A673 (cell line): ENCODE results near the gene ASIC3. TPM values are rescaled to one million over a fixed set of nuclear protein-coding genes. Genes with fewer than 3 reads are reported as not detected.

Experiments
- BruUV-seq: library from RNA; stranded (reverse); fragments of 400-500 nt; replicated peaks from 2 replicates; lab custom pipeline; 2021; lab: Mats Ljungman, UMichigan
- CTCF ChIA-PET: fragments of 300-600 bp; sonication (Branson Sonifier 250); formaldehyde crosslinking; loops from one replicate; lab custom pipeline; 2022; ENCODE audit warnings: antibody characterized with exemption; lab: Charles Lee
- POLR2A ChIA-PET: fragments of 300-600 bp; sonication (Branson Sonifier 250); formaldehyde crosslinking; loops from one replicate; lab custom pipeline; 2022; ENCODE audit warnings: antibody characterized with exemption; ENCODE audit not compliant: low non-redundant PET; lab: Charles Lee
- DNase-seq: peaks from one replicate; pipeline ENCODE4 v3.0.0-alpha.2; 2015; ENCODE audit warnings: low spot score
- H3K27ac ChIP-seq: fragments of 200-600 bp; sonication (generic); 2 replicates; pipeline ENCODE4 v1.5.1; 2016; ENCODE audit warnings: mixed run types, low read depth, mild to moderate bottlenecking, mixed read lengths, antibody characterized with exemption, low read length; ENCODE audit not compliant: poor library complexity, severe bottlenecking
- H3K27me3 ChIP-seq: fragments of 200-600 bp; sonication (generic); replicated peaks from 2 replicates; pipeline ENCODE4 v1.6.1; 2017; ENCODE audit warnings: mixed run types, low read depth, mild to moderate bottlenecking, mixed read lengths, antibody characterized with exemption, low read length; ENCODE audit not compliant: insufficient read depth, poor library complexity
- H3K36me3 ChIP-seq: fragments of 200-600 bp; sonication (generic); 2 replicates; pipeline ENCODE4 v1.6.1; 2016; ENCODE audit warnings: mixed run types, mild to moderate bottlenecking, mixed read lengths, antibody characterized with exemption, low read length; ENCODE audit not compliant: insufficient read depth, poor library complexity, severe bottlenecking
- H3K4me1 ChIP-seq: fragments of 200-600 bp; sonication (generic); 2 replicates; pipeline ENCODE4 v1.6.1; 2017; ENCODE audit warnings: mixed run types, mild to moderate bottlenecking, mixed read lengths, antibody characterized with exemption, low read length; ENCODE audit not compliant: insufficient read depth, poor library complexity, severe bottlenecking
- H3K4me3 ChIP-seq: fragments of 200-600 bp; sonication (generic); 2 replicates; pipeline ENCODE4 v1.5.1; 2016; ENCODE audit warnings: low read depth, mixed run types, mild to moderate bottlenecking, mixed read lengths, low read length; ENCODE audit not compliant: poor library complexity, severe bottlenecking
- H3K9me3 ChIP-seq: fragments of 200-600 bp; sonication (generic); 2 replicates; pipeline ENCODE4 v1.6.1; 2016; ENCODE audit warnings: mixed run types, low read depth, mild to moderate bottlenecking, mixed read lengths, antibody characterized with exemption, low read length; ENCODE audit not compliant: poor library complexity, severe bottlenecking
- EZH2 ChIP-seq: fragments of 200-600 bp; sonication (generic); IDR thresholded peaks from 2 replicates; pipeline ENCODE4 v1.6.1; 2017; ENCODE audit warnings: borderline replicate concordance, low read depth, mild to moderate bottlenecking, mixed read lengths, antibody characterized with exemption, low read length; ENCODE audit not compliant: poor library complexity, severe bottlenecking
- intact Hi-C: fragments of 100-400 bp; cut with micrococcal nuclease; formaldehyde crosslinking; loops from one replicate; pipeline ENCODE4 v1.10.0; 2022; ENCODE audit not compliant: unreplicated experiment
- total RNA-seq: library from RNA; stranded (reverse); gene quantifications from 2 replicates; pipeline ENCODE4 v1.2.3, GENCODE V29; 2021
- TF ChIP-seq, protein P1 (sequence below): fragments of 300-800, 200-600 bp; sonication (generic); conservative IDR thresholded peaks from 2 replicates; pipeline ENCODE4 v1.5.1; 2017; ENCODE audit warnings: low read depth, mild to moderate bottlenecking, antibody characterized with exemption, low read length, moderate library complexity, mixed read lengths

ASIC3 gene
- total RNA-seq, 1 experiment from 2014 or later = 4.5 TPM

DNA sequence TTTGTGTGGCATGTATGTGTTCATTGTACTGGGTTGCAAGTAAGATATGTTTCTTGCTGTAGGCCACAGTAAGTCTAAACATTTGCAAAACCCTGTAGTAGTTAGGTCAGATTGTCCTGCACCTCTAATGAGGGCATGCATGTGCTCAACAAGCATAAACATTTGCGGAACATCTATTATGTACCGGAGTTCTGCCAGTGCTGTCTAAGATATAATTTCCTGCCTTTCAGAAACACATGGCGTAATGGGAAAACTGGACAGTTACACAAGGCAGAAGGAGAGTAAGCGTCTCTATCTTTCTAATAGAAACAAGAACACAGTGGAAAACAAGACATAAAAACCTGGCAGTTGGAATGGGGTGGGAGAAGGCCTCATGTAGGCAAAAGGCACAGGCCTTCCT lies 17.3 kb upstream of the ASIC3 start:
- ChIA-PET CTCF (no interaction called here), POLR2A (no interaction called here)
- no peaks in the 10 kb centered on the region for H3K4me1 ChIP-seq
- TSS peak; percentile 17 for BruUV-seq
- intact Hi-C loops = no loop called here
- H3K27ac ChIP-seq = no peak overlapping the region
- no peak for TF ChIP-seq EZH2
- TF ChIP-seq, protein P1, sequence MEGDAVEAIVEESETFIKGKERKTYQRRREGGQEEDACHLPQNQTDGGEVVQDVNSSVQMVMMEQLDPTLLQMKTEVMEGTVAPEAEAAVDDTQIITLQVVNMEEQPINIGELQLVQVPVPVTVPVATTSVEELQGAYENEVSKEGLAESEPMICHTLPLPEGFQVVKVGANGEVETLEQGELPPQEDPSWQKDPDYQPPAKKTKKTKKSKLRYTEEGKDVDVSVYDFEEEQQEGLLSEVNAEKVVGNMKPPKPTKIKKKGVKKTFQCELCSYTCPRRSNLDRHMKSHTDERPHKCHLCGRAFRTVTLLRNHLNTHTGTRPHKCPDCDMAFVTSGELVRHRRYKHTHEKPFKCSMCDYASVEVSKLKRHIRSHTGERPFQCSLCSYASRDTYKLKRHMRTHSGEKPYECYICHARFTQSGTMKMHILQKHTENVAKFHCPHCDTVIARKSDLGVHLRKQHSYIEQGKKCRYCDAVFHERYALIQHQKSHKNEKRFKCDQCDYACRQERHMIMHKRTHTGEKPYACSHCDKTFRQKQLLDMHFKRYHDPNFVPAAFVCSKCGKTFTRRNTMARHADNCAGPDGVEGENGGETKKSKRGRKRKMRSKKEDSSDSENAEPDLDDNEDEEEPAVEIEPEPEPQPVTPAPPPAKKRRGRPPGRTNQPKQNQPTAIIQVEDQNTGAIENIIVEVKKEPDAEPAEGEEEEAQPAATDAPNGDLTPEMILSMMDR = no peak
- peaks cover 4% of the 10 kb centered on the region for H3K36me3 ChIP-seq
- no peak overlapping the region for H3K4me3 ChIP-seq
- H3K9me3 ChIP-seq = no peaks in the 10 kb centered on the region
- no peaks in the 10 kb centered on the region for H3K27me3 ChIP-seq
- DNase-seq = no peak

DNA sequence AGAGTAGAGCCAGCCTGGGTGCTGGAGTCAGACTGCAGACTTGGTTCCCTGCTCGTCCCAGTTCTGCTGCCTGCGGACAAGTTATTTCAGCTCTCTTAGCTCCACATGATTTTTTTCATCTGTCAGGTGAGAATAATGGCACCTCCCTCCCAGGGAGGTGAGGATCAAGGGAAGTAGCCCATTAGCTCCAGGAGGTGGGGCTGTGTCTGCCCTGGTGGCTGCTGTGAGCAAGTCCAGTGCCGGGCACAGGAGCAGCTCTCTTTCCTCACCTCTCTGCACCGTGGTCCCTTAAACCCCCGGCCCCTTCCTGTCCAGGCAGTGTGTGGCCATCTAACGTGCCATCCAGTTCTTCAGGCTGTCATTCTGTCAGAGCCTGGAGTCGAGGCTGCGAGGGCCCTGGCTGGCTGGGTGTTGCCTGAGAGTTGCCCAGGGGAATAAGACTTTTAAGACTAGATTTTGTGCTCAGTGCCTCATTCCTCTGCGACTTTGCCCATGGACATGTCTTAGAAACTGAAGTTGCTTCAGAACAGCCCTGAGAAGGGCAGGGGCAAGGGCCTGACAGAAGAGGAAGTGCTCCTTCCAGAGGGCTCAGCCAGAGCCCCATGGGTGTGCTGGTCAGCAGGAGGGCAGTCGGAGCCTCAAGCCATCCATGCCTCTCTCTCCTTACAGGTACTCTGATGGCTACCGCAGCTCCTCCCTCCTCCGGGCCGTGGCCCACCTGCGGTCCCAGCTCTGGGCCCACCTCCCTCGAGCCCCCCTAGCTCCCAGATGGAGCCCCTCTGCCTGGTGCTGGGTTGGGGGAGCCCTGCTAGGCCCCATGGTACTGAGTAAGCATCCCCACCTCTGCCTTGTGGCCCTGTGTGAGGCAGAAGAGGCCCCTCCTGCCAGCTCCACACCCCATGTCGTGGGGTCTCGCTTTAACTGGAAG lies 15.1 kb upstream of the ASIC3 start:
- intact Hi-C loops = no loop called here
- Histone ChIP-seq H3K27ac (no peak overlapping the region), H3K27me3 (no peaks in the 10 kb centered on the region), H3K36me3 (peaks cover 4% of the 10 kb centered on the region), H3K4me1 (no peaks in the 10 kb centered on the region), H3K4me3 (no peak overlapping the region), H3K9me3 (no peaks in the 10 kb centered on the region)
- ChIA-PET POLR2A (no interaction called here), CTCF (interaction anchor here (1.1 kb wide), 1 partner anchor 15 kb away, joined by 3 read pairs; no protein-coding TSS in a partner anchor)
- no TSS peak for BruUV-seq
- no peak for DNase-seq
- no peak for TF ChIP-seq EZH2
- TF ChIP-seq, protein P1 = no peak

DNA sequence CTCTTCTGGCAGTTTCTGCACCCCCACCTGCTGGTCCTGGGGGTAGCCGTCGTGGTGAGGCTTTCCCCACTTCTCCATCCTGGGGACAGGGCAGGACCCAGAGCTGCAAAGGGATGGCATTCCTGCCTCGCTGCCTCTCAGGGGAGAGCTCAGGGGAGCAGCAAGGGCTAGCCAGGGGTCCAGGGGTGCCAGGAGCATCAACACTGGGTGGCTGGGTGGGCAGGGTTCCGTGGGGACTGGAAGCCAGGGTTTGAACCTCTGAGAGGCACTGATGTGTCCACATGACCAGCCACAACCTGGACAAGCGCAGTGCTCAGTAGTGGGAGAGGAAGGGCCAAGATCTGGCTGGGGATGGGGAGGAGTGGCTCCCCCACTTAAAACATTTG lies 14.5 kb upstream of the ASIC3 start:
- CTCF ChIA-PET = no interaction called here
- H3K27ac ChIP-seq = no peak overlapping the region
- H3K4me3 ChIP-seq = no peak overlapping the region
- intact Hi-C loops = no loop called here
- H3K27me3 ChIP-seq = no peaks in the 10 kb centered on the region
- TF ChIP-seq, protein P1 = no peak
- TF ChIP-seq EZH2 = no peak
- H3K36me3 ChIP-seq = peaks cover 4% of the 10 kb centered on the region
- no peak for DNase-seq
- H3K4me1 ChIP-seq = peaks cover 3% of the 10 kb centered on the region
- H3K9me3 ChIP-seq = no peaks in the 10 kb centered on the region
- BruUV-seq = no TSS peak
- POLR2A ChIA-PET = no interaction called here
